ENCODE results near the gene LDAH. TPM values are rescaled to one million over a fixed set of nuclear protein-coding genes. Genes with fewer than 3 reads are reported as not detected.

The LDAH gene
- total and polyA plus RNA-seq, 10 of the 15 experiments (the other 5 are each of a cell fraction or from before 2014, with no cell fraction given), result 17.9 to 44.7 (median 30.0) TPM

DNA sequence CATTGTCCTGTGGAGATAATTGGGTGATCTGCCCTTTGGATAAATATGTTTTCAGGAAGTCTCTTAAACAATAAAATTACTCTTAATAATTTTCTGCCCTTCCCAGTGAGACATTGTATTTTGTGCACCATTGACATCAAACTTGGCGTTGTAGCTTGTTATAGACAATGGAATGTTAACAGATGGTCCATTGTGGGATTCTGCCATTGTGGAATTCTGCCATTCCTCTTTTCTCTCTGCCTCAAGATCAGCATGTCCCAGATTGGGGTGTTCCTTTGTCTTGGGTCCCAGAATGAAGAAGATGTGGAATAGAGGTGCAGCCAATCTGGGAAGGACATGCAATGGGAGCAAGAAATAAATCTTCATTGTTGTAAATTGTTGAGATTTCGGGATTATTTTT, 15.1 kb upstream of the LDAH start:
- ChIA-PET RAD21 (ENCODE audit: unreplicated experiment) (no interaction called here), POLR2A (no interaction called here), SMC1A (ENCODE audit: uncharacterized antibody, unreplicated experiment) (interaction anchor here (0.9 to 1.2 kb wide), 2 partner anchors 93 to 176 kb away, joined by 3 read pairs; no protein-coding TSS in a partner anchor), CTCF (interaction anchor here (1.3 kb wide), 1 partner anchor 54 kb away, joined by 3 read pairs; no protein-coding TSS in a partner anchor)
- BruUV-seq (replicated peaks), result no TSS peak
- in situ Hi-C loops (cut with MboI), result no loop called here
- no peak overlapping the region for H3K4me2 ChIP-seq (ENCODE audit: control insufficient read depth, insufficient read depth)
- no peaks in the 10 kb centered on the region for H3K36me3 ChIP-seq (ENCODE audit: control insufficient read depth in 2 of 2, insufficient read depth in 2 of 2, low read length in 1 of 2)
- intact Hi-C loops (cut with micrococcal nuclease; ENCODE audit: unreplicated experiment), result no loop called here
- no peak for TF ChIP-seq BACH1 (IDR thresholded peaks at IDR 0.05; ENCODE audit: borderline replicate concordance)
- TF ChIP-seq NFIC (IDR thresholded peaks at IDR 0.05; ENCODE audit: low read depth, low read length), result no peak
- no peak for TF ChIP-seq PAX8 (IDR thresholded peaks at IDR 0.05)
- no peak for TF ChIP-seq SIN3A (IDR thresholded peaks at IDR 0.05; ENCODE audit: low read depth, low read length)
- TF ChIP-seq, protein P1, sequence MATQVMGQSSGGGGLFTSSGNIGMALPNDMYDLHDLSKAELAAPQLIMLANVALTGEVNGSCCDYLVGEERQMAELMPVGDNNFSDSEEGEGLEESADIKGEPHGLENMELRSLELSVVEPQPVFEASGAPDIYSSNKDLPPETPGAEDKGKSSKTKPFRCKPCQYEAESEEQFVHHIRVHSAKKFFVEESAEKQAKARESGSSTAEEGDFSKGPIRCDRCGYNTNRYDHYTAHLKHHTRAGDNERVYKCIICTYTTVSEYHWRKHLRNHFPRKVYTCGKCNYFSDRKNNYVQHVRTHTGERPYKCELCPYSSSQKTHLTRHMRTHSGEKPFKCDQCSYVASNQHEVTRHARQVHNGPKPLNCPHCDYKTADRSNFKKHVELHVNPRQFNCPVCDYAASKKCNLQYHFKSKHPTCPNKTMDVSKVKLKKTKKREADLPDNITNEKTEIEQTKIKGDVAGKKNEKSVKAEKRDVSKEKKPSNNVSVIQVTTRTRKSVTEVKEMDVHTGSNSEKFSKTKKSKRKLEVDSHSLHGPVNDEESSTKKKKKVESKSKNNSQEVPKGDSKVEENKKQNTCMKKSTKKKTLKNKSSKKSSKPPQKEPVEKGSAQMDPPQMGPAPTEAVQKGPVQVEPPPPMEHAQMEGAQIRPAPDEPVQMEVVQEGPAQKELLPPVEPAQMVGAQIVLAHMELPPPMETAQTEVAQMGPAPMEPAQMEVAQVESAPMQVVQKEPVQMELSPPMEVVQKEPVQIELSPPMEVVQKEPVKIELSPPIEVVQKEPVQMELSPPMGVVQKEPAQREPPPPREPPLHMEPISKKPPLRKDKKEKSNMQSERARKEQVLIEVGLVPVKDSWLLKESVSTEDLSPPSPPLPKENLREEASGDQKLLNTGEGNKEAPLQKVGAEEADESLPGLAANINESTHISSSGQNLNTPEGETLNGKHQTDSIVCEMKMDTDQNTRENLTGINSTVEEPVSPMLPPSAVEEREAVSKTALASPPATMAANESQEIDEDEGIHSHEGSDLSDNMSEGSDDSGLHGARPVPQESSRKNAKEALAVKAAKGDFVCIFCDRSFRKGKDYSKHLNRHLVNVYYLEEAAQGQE (IDR thresholded peaks at IDR 0.05; ENCODE audit: low read depth, low read length), result no peak
- TF ChIP-seq JUNB (IDR thresholded peaks at IDR 0.05), result no peak
- TF ChIP-seq HDAC6 (IDR thresholded peaks at IDR 0.05; ENCODE audit: unreplicated experiment), result no peak
- no peak for TF ChIP-seq SMC3 (IDR thresholded peaks at IDR 0.05; ENCODE audit: borderline replicate concordance, low read length)
- TF ChIP-seq IKZF2 (IDR thresholded peaks at IDR 0.05), result no peak
- TF ChIP-seq RELA (IDR thresholded peaks at IDR 0.05; ENCODE audit: borderline replicate concordance, partially characterized antibody), result no peak
- no peak for TF ChIP-seq STAT3 (IDR thresholded peaks at IDR 0.05; ENCODE audit: low read depth, low read length)
- no peak overlapping the region for H2AFZ ChIP-seq (ENCODE audit: control insufficient read depth, low read depth, low read length)
- H3K79me2 ChIP-seq (ENCODE audit: control insufficient read depth, insufficient read depth, low read length), result no peaks in the 10 kb centered on the region
- H3K9ac ChIP-seq (ENCODE audit: control insufficient read depth, insufficient read depth, low read length), result no peak overlapping the region
- H3K27ac ChIP-seq (ENCODE audit: control insufficient read depth, insufficient read depth), result no peak overlapping the region
- no peaks in the 10 kb centered on the region for H3K9me3 ChIP-seq (replicated peaks; ENCODE audit: control insufficient read depth, insufficient read depth, low read length)
- no peaks in the 10 kb centered on the region for H4K20me1 ChIP-seq (ENCODE audit: control insufficient read depth, insufficient read depth)
- no peak for FAIRE-seq
- H3K4me3 ChIP-seq, result no peak overlapping the region
- H3K4me1 ChIP-seq (ENCODE audit: control insufficient read depth, insufficient read depth, low read length), result no peaks in the 10 kb centered on the region
- H3K27me3 ChIP-seq (replicated peaks in 1 of 2; ENCODE audit: control insufficient read depth in 2 of 2, insufficient read depth in 2 of 2, low read length in 1 of 2), result no peaks in the 10 kb centered on the region
- WGBS (ENCODE audit: insufficient coverage, insufficient replicate concordance, low lambda C conversion rate, missing lambda C conversion rate), result 23% methylated on average over 2 of the region's 2 CpGs
- ATAC-seq, result no peak
- no peak for DNase-seq (ENCODE audit: low read depth, low spot score)

All from GM12878 (cell line).